ENCODE measurements around the gene TULP1. TPM values are rescaled to one million over a fixed set of nuclear protein-coding genes. Genes with fewer than 3 reads are reported as not detected.
A peak's percentile ranks its signal among the peaks of the same experiment; 100 is the strongest.

Gene TULP1
- total and polyA plus RNA-seq, 2 of the 8 experiments (the other 6 are each of a cell fraction or from before 2014, with no cell fraction given), result 3.2 to 6.8 TPM

DNA sequence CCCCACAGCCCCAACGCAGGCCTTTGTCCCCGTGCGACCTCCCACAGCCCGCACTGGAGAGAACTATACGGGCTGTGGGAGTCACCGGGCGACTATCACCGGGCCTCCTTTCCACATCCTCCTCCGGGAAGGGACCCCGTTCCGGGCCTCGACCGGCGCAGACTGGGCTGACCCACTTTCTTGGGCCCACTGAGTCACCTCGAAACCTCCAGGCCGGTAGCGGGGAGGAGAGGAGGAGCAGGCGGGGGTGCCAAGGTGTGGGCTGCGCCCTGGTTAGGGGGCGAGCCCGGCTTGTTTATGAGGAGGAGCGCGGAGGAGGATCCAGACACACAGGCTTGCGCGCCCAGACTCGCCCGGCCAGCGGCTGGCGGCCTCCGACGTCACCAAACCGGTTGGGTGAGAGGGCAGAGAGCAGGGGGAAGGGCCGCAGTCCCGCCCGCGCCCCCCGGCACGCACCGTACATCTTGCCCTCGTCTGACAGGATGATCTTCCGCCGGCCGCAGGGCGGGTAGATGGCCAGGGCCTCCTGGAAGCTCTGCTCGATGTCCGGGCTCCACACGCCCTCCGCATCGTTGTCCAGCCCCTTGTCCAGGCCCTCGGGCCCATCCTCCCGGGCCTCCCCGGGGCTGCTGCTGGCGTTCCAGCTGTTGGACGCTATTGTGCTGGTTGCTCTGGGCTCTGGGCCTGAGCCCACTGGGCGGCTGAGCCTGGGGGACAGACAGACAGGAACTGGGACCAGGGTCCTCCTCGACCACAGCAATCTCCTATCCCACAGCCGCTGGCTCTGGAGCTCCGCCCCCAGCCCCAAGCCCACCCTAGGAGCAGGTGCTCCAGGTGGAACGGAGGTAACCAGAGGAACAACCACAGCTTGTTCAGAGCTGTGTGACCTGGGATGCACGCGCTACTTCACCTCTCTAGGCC is 26.4 kb downstream of the TULP1 start:
- Histone ChIP-seq H3K4me2 (ENCODE audit: insufficient read depth in 1 of 2, low read depth in 2 of 2, low read length in 2 of 2) (peak overlapping the region; percentile 71 to 78), H3K23ac (ENCODE audit: insufficient read length) (no peak overlapping the region), H3K4me3 (ENCODE audit: extremely low read depth in 1 of 4, insufficient read depth in 2 of 4, low read depth in 3 of 4, low read length in 4 of 4) (peak overlapping the region; percentile 9 to 60 (median 45); a peak in 7 of 8 replicates), H4K20me1 (replicated peaks in 1 of 2; ENCODE audit: control insufficient read depth in 1 of 2, insufficient read depth in 2 of 2, low read length in 2 of 2) (peaks cover 0 to 9% of the 10 kb centered on the region in 2 experiments), H4K5ac (ENCODE audit: insufficient read length, low read depth, low read length) (peak overlapping the region; percentile 46), H3K18ac (ENCODE audit: extremely low read depth, low read length) (peak overlapping the region; percentile 96), H3K27me3 (replicated peaks in 1 of 4; ENCODE audit: control insufficient read depth in 3 of 4, extremely low read depth in 1 of 4, insufficient read depth in 3 of 4, low read length in 3 of 4) (no peaks in the 10 kb centered on the region), H2AK5ac (ENCODE audit: low read depth, low read length) (peak overlapping the region; percentile 94), H4K8ac (ENCODE audit: extremely low read depth, insufficient read depth, low read length) (peak overlapping the region; percentile 96), H3K79me2 (ENCODE audit: control insufficient read depth in 1 of 2, insufficient read depth in 2 of 2, low read length in 2 of 2) (peaks cover 0 to 17% of the 10 kb centered on the region in 2 experiments; a peak in 2 of 4 replicates), H3K23me2 (ENCODE audit: low read depth, low read length) (peaks cover 8% of the 10 kb centered on the region), H3K27ac (ENCODE audit: low read depth, low read length) (peak overlapping the region; percentile 97), H2BK12ac (ENCODE audit: low read depth, low read length) (peak overlapping the region; percentile 100), H3K14ac (ENCODE audit: insufficient read length) (no peak overlapping the region), H3K9me3 (ENCODE audit: insufficient read depth in 2 of 2, low read depth in 1 of 2, low read length in 1 of 2) (no peaks in the 10 kb centered on the region), H3K79me1 (ENCODE audit: low read depth, low read length) (peaks cover 9% of the 10 kb centered on the region), H4K91ac (replicated peaks; ENCODE audit: insufficient read length, low read length) (peak overlapping the region; percentile 67), H2BK5ac (ENCODE audit: low read depth, low read length) (peak overlapping the region; percentile 99), H2BK20ac (ENCODE audit: low read length) (peak overlapping the region; percentile 93), H3K9ac (replicated peaks in 1 of 4; ENCODE audit: extremely low read depth in 1 of 4, low read depth in 3 of 4, low read length in 3 of 4) (peak overlapping the region; percentile 61 to 79 (median 75)), H2AFZ (ENCODE audit: low read length) (no peak overlapping the region), H3K56ac (replicated peaks; ENCODE audit: insufficient read length, low read depth, low read length) (peak overlapping the region; percentile 77), H2BK15ac (ENCODE audit: low read length) (peak overlapping the region; percentile 88), H2BK120ac (replicated peaks; ENCODE audit: low read depth, low read length) (peak overlapping the region; percentile 58), H3K36me3 (ENCODE audit: control insufficient read depth in 2 of 4, insufficient read depth in 4 of 4, low read length in 3 of 4) (peaks cover 0 to 8% (median 1%) of the 10 kb centered on the region in 4 experiments; a peak in 1 of 8 replicates), H3K4me1 (replicated peaks in 1 of 4; ENCODE audit: control insufficient read depth in 3 of 4, insufficient read depth in 4 of 4, low read length in 3 of 4) (peaks cover 21 to 57% (median 48%) of the 10 kb centered on the region in 4 experiments), H3K4ac (replicated peaks; ENCODE audit: insufficient read length, low read depth, low read length) (peak overlapping the region; percentile 27)
- ChIA-PET CTCF (ENCODE audit: partially characterized antibody) (interaction anchor here (0.6 to 3.6 kb wide), 17 partner anchors 9 to 1140 kb away, joined by 3 to 13 read pairs (median 4); partner anchors contain the start of genes RPL10A and TEAD3), POLR2A (ENCODE audit: partially characterized antibody) (interaction anchor here (0.5 to 37.6 kb wide), 9 partner anchors 7 to 278 kb away, joined by 3 to 1319 read pairs (median 4); partner anchors contain the start of genes RPL10A, TEAD3 and ZNF76)
- WGBS, 2 experiments (ENCODE audit: extremely low coverage in 1 of 2, insufficient coverage in 1 of 2, insufficient read length in 1 of 2, insufficient replicate concordance in 2 of 2, low coverage in 1 of 2, low lambda C conversion rate in 2 of 2, missing lambda C conversion rate in 1 of 2), result 10% methylated on average over 53 of the region's 61 CpGs; no CpG with 5 or more reads in 1 of the 2 experiments
- peak in 1 of 2 experiments; percentile 95 for DNase-seq (ENCODE audit: low read depth in 1 of 2, low spot score in 2 of 2)
- no peak for FAIRE-seq
- TF ChIP-seq CHD2 (IDR thresholded peaks at IDR 0.05; ENCODE audit: low read length) (no peak; the same call in 1 of the 2 replicates), POU5F1 (IDR thresholded peaks at IDR 0.05; ENCODE audit: low read depth, low read length) (no peak), TAF7 (optimal IDR thresholded peaks at IDR 0.05; ENCODE audit: borderline replicate concordance, low read depth, low read length) (peak; percentile 75), RNF2 (IDR thresholded peaks at IDR 0.05; ENCODE audit: borderline replicate concordance, low read depth, low read length, missing control alignments, poor library complexity, severe bottlenecking) (no peak), JUND (IDR thresholded peaks at IDR 0.05; ENCODE audit: low read length) (peak; percentile 76)
- TF ChIP-seq, protein P1, sequence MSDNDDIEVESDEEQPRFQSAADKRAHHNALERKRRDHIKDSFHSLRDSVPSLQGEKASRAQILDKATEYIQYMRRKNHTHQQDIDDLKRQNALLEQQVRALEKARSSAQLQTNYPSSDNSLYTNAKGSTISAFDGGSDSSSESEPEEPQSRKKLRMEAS (IDR thresholded peaks at IDR 0.05), result peak; percentile 81
- TF ChIP-seq, protein P2, sequence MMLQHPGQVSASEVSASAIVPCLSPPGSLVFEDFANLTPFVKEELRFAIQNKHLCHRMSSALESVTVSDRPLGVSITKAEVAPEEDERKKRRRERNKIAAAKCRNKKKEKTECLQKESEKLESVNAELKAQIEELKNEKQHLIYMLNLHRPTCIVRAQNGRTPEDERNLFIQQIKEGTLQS (IDR thresholded peaks at IDR 0.05; ENCODE audit: insufficient read depth, low read depth, low read length), result no peak; the same call in 1 of the 2 replicates
- TF ChIP-seq, protein P3, sequence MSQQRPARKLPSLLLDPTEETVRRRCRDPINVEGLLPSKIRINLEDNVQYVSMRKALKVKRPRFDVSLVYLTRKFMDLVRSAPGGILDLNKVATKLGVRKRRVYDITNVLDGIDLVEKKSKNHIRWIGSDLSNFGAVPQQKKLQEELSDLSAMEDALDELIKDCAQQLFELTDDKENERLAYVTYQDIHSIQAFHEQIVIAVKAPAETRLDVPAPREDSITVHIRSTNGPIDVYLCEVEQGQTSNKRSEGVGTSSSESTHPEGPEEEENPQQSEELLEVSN (IDR thresholded peaks at IDR 0.05), result peak; percentile 84
